HG03196 (cell line): Measurements from ENCODE around the gene PTPRG.
"Not testable (repeated sequence)": the region's sequence is repeated elsewhere in the genome, so short reads cannot be mapped to it uniquely, and the experiment has no call there.

Experiments used
- ATAC-seq: cut with Tn5 transposase; IDR thresholded peaks from one replicate; pipeline ENCODE4 v1.9.1; 2021; ENCODE audit not compliant: unreplicated experiment

Gene PTPRG

DNA sequence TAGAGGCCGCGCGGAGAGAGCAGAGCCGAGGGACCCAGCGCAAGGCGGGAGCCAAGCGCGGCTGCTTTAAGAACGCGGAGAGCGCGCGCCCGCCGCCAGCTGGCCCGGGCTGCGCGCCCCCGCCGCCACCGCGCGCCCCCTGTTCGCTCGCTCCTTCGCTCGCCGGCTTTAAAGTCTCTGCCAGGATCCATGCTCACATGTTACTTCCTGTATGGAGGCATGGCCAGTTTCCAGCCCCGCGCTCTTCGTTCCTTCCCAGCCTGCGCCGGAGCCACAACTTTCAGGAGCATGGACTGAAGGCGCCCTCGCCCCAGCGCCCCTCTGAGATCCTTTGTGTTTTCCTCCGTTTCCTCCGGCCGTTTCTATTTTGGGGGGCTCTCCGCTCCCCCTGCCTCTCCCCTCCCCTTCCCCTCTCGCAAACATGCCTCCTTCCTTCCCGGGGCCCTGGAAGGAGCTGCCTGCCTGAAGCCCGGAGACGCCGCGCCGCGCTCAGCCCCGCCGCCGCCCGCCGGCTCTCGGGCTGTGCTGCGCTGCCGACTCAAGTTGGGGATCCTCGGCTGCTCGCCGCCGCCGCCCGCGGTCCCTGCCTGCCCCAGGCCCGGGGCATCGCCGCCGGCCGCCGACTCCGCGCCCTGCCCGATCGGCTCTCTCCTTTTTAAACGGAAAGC lies at the start of gene PTPRG:
PTPRG (plus strand) TSS at position 198 of the 668 bp plus-strand sequence. CDS start 717 bp downstream, outside the sequence.
- ATAC-seq = no peak

DNA sequence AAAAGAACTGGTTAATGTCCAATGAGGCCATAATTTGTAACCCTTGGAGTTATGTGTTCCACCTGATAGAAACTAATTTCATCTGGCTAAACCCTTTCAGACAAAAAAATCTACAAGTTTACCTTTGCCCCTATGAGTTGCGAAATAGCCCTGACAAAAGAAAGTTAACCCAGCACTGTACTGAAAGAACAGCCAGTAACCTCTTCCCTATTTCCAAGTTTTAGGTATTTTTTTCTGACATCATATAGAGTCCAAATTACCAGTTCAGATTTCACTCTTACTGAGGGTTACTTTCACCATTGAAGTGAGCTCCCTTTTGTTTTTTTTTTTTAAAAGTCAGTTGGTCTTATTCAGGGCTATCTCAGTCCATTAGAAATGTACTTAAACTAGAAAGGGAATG lies 42.8 kb upstream of the PTPRG start:
- no peak for ATAC-seq

DNA sequence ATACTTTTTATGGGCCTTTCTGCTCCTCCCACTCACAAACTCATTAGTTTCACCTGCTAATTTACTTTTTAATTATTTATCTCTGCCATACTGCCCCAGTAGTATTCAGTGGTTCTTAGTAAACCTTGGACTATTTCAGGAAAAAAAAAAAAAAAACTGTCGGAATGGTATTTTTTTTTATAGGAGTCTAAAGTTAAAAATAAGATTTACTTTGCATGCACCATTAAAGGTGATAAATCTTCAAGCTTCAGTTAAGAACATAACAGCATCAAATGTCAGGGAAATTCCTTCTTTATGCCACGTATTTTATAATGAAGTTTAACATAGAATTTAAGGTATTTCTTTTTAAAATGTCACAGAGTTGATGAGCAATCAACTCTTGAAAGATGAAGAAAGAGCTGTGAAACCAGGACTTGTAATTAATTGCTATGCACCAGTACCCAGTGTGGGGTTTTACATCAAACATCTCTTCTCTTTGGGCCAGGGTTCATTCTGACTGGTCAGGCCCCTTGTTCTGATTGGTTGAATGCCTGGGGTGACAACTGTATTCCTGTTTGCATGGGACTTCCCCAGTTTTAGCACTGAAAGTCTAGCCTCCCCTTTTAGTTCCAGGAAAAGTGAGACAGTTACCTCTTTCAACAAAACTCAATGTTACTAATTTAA lies 40.3 kb upstream of the PTPRG start:
- peak; percentile 97 for ATAC-seq

DNA sequence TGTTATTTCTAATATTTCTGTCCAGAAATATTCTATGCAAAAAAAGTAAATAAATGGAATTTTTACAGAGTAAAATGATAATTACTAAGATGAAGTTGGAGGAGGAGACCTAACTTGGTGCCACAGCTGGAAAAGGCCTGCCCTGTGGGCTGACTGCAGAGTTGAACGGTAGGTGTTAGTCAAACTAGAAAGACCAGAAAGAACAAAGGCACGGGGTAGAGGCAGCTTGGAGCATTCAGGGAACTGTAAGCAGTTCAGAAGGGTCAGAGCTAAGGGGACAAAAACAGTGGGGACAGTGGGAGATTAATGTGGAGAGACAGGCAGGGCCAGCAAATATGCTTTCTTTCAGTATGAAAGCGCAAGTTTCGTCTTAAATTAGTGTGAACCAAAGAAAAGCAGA lies 39.3 kb upstream of the PTPRG start:
- ATAC-seq = no peak

DNA sequence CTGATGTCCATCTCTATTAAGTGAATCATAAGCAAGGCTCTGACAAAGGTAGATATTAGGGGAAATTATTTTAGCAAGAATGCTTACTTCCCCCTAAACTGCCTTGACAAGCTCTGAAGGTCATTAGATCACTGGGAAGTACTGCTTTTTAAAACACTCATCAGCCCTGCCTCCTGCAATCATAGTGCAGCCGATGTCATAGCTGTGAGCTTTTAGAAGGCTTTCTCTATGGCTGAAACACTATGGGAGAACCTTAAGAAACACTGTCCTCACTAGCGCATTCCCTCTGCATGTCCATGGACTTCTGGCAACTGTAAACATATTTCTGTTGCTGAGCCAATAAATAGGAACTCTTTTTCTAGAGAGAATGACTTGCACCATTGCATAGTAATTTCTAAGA lies 38.7 kb upstream of the PTPRG start:
- no peak for ATAC-seq

DNA sequence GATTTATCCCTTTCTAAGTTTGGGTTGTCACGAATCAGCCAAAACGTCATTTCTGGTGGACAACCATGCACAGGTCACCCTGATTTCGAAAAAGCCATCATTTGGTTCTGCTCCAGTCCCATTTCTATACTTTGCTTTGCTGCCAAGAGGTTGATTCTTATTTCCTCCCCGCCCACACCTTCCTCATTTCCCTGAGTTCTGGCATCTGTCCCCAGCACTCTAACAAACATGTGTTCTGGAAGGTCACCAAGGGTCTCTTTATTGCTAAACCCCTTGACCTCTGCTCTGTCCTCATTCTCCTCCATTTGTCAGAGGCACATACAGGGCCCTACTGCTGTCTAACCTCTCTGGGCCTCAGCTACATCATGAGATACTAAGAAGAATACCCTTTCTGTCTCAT lies 36.4 kb upstream of the PTPRG start:
- no peak for ATAC-seq

DNA sequence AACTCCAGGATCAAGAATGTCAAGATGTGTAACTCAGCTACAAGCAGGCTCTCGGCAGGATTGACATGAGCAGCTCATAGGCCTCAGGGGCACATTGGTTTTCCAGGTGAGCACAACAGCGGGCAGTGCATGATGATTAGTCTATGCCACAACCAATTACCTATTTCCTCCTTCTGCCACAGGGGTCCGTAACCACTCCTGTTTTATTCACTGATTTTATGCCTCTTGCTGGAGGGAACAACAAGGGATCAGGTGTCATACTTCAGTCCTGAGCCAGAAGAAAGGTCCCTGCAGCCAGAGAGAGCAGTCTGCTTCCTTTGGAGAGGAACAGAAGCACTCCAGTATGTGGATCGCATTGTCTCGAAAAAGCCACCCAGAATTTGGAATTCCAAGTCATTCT lies 35.1 kb upstream of the PTPRG start:
- ATAC-seq = no peak

DNA sequence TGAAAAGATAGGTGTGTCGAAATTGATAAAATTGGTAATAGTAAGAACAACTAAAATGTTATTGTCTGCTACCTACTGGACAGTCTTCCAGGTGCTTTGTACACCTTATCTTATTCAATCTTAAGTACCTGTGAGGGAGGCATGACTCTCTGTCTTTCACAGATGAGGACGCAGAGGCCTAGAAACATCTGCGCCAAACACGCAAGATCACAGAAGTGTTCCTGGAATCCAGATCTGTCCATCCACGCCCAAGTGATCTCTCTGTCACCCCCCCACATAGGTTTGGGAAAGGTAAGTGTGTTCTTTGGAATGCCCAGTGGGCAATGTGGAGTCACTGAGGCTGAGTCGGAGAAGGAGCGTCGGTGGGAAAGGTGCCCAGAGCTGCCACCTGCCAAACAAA lies 34.4 kb upstream of the PTPRG start:
- no peak for ATAC-seq

DNA sequence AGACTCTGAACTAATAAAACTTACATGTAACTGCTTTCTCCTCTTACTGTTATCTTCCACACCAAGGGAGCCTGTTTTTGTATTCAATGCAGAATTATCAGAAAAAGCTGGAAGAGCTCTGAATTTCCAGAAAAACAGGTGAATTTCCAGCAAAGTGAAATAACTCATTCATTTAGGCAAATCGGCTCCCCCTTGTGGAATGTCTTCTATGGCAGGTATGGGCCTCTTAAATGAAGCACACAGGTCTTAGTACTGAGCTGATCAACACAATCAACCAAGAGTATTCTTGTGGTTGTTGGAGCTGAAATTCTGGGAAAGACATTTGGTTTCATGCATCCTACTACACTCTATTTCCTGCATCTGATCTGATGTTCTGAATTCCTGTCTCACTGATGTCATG lies 31.0 kb upstream of the PTPRG start:
- ATAC-seq = no peak

DNA sequence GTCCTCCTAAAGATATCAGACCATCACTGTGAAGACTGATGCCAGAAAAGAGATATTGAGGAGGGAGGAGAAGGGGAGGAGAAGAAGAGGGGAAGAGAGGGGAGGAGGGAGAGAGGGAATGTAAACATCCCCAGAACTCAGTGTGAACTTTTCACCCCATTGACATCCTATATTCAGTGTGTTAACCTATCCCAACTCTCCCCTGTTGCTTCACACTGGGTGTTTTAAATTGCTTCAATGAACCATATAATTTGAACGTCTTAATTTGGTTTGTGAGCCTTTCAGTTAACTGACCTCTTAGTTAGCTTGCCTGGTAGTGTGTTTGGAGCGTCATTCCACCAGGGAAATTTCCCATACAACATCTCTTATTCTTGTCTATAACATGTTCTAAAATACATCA lies 29.8 kb upstream of the PTPRG start:
- ATAC-seq = no peak

DNA sequence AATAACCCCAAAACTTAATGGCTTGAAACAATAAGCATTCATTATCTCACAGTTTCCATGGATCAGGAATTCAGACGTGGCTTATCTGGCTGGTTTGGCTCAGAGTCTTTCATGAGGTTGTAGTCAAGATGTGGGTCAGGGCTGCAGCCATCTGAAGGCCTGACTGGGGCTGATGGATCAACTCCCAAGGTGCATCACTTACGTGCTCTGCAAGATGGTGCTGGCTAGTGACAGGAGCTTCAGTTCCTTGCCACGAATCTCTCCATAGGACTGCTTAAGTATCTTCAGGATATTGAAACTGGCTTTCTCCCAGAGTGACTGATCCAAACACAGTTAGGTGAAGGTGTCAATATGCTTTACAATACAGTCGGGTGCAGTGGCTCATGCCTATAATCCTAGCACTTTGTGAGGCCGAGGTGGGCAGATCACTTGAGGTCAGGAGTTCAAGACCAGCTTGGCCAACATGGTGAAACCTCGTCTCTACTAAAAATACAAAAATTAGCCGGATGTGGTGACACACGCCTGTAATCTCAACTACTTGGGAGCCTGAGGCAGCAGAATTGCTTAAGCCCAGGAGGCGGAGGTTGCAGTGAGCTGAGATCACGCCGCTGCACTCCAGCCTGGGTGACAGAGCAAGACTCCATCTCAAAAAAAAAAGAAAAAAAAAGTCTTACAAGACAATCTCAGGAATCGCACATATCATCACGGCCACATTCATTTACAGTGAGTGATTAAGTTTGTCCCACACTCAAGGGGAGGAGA lies 28.5 kb upstream of the PTPRG start:
- no peak for ATAC-seq

DNA sequence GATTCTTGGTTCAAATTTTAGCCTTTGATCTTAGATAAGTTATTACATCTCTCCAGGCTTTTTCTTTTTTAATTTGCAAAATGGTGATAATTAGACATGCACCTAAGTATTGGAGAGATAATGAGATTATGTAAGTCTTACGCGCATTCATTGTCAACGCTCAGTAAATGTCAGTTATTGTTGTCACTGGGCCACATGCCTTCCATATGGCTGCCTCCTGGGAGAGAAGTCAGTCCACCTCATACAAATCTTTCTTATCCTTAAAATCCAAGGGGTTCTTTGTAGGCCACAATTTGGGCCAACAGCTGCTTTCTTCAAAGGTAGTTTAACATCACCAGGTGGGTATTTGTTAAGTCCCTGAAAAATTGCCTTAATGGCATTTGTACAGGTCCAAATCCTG lies 25.5 kb upstream of the PTPRG start:
- ATAC-seq = no peak

DNA sequence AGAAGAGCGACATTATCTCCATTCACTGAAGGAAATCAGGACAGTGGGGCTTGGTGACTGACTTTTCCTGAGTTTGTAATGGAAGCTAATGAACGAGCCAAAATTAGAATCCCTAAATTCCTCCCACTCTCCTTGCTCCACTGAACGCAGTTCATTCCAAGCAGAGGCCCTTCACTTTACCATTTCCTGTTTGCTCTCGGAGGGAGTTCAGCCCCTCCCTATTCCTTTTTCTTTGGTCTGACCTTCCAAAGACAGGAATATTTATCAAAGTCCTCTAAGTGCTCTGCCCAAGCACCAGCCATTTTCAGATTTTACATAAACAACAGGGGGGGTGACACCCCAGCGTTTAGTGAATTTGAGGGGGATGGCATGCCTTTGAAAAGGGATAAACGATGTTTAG lies 24.0 kb upstream of the PTPRG start:
- ATAC-seq = no peak

DNA sequence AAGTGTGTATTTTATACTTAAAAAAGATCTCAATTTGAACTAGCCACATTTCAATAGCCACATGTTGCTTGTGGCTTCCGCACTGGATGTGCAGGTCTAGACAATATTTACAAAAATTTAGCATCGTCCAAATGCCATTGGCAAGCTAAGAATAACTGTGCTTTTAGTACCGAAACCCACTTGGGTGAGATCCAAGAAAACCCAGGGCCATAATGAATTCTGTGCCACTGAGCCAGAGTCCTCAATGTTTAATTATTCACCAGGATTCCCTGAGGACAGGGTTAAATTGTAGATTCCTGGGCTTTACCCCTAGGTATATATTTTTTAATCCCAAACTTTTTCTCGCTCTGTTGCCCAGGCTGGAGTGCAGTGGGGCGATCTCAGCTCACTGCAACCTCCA lies 22.9 kb upstream of the PTPRG start:
- no peak for ATAC-seq

DNA sequence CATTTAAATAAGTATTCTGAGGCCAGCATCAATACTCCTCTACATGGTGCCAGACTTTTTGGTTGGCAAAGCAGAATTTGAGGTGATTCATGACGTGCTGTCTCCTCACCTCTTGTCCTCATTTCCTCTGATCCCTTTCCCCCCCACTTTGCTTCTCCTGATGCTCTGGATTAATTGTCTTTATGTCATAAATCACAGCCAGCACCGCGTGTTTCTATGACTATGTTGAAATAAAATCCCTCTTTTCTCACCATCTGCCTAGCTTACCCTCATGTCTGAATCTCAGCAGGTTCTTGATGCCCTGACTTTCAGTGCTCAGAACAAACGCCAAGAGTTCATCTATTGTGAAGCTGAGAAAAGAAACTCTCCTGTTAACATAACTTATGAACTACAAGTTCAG lies 19.7 kb upstream of the PTPRG start:
- ATAC-seq = no peak

DNA sequence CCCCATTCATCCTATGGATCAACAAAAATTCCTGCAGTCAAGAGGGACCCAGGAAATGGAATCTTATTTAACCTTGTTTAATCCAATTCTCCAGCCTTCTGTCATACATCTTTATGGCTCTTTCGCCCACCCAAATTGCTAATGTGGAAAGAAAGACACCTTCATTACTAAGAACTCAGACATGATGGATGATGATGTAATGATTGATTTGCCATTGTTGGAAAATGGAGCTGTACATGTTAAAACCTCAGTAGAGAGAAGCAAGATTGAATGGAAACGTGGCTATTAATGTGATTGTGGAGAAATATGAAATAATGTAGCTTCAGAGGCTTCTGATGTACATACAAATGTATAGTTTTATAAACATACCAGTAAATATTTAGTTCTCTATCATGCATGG lies 15.7 kb upstream of the PTPRG start:
- no peak for ATAC-seq

DNA sequence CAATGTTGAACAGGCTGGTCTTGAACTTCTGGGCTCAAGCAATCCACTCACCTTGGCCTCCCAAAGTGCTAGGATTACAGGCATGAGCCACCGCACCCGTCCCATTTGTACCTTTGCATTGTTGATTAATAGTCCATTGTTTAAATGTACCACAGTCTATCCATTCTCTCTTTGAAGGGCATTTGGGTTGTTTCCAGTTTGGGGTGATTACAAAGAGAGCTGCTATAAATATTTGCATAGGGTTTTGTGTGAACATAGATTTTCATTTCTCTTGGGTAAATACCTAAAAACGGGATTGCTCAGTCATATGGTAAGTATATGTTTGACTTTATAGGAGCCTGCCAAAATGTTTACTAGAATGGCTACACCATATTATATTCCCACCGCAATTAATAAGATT lies 13.7 kb upstream of the PTPRG start:
- ATAC-seq = no peak

DNA sequence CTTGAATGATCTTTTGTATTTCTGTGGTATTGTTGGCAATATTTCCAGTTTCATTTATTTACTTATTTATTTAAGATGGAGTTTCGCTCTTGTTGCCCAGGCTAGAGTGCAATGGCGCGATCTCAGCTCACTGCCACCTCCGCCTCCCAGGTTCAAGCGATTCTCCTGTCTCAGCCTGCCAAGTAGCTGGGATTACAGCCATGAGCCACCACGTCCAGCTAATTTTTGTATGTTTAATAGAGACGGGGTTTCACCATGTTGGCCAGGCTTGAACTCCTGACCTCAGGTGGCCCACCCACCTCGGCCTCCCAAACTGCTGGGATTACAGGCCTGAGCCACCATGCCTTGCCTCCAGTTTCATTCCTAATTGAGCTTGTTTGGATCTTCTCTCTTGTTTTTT lies 8.7 kb upstream of the PTPRG start:
- ATAC-seq = not testable (repeated sequence)

DNA sequence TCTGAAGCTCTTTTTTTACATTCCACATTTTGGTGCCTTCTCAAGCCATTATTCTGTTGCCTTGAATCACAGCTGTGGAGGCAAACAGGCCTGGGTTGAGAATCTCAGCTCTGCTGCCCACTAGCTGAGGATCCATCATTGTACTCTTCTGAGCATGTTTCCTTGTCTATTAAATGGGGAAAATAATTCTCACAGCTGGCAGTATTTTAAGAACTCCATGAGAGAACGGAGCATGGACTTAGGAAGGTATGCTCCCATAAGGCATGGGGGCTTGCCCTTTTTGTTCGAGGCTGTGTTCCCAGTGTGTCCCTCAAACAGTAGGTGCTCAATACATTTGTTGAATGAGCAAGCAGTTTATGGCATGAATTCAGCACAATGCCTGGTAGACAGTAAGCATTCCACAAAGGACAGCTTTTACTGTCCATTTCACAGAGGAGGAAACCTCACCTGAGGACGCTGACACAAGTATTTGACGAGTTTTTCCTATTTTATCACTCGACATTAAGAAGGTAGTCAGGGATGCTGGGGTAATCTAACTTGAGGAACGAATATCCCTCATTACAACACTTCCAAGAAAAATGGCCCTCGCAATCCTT lies 2.1 kb upstream of the PTPRG start:
- no peak for ATAC-seq

DNA sequence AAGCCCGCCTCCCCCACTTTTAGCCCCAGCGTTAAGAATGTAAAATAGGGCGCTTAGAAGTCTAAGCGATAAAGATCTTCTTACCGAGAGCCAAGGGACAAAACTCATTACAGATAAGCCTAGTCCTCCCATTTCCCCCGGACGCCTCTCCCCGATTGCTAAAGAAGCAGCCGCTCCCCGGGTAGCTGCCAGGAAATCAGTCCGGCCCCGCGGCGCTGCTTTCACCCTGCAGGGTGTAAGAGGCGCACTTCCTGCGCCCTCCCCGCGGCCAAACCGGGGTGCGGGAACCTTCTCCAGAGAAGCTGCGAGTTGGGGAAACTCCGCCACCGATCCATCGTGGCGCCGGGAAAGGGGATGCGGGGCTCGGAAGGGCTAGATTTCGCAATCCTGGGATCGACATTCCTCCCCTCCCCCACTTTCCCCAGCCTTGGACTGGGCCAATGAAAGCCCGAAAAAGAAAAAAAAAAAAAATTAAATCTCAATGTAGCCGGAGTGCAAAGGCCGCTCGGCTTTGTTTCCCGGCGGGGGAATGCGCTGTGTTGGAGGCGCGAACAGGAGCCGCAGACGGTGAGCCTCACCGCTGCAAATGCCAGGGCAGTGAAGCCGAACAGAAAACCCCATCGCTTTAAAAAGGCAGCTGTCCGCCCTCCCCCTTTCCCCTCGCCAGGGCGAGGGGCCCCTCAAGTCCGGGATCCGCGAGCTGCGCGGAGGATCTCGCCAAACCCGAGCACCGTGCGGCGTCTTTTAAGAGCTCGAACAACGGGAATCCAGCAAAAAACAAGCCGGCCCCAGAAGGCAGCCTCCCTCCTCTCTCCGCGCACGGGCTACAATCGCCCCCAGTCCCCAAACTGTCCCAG lies 626 bp upstream of the PTPRG start:
- no peak for ATAC-seq
